GM23338 (cell line): ENCODE results near the gene ATCAY. TPM values are rescaled to one million over a fixed set of nuclear protein-coding genes. Genes with fewer than 3 reads are reported as not detected.

Experiments used
- ATAC-seq: fragments of 200-7000 bp; cut with Tn5 transposase; 3 replicates; pipeline ENCODE4 v1.9.1; 2020
- DNase-seq: peaks from one replicate; pipeline ENCODE4 v3.0.0-alpha.2; 2015; ENCODE audit warnings: low spot score
- H2AFZ ChIP-seq: fragments of 200-600 bp; sonication (generic); 2 replicates; pipeline ENCODE4 v1.8.0; 2016; ENCODE audit warnings: antibody characterized with exemption, mild to moderate bottlenecking, moderate library complexity
- H3F3A ChIP-seq: fragments of 200-600 bp; sonication (generic); replicated peaks from 2 replicates; pipeline ENCODE4 v1.8.0; 2017; ENCODE audit warnings: antibody characterized with exemption, mixed run types, low read depth
- H3K27ac ChIP-seq: fragments of 200-600 bp; sonication (generic); 2 replicates; pipeline ENCODE4 v1.6.1; 2016; ENCODE audit warnings: low read depth
- H3K27me3 ChIP-seq: fragments of 200-600 bp; sonication (generic); 2 replicates; pipeline ENCODE4 v1.8.0; 2016; ENCODE audit warnings: mild to moderate bottlenecking, mixed run types, moderate library complexity; ENCODE audit not compliant: insufficient read depth
- H3K36me3 ChIP-seq: fragments of 200-600 bp; sonication (generic); 2 replicates; pipeline ENCODE4 v1.8.0; 2016; ENCODE audit warnings: mild to moderate bottlenecking; ENCODE audit not compliant: insufficient read depth
- H3K4me1 ChIP-seq: fragments of 200-600 bp; sonication (generic); 2 replicates; pipeline ENCODE4 v1.8.0; 2016; ENCODE audit warnings: mild to moderate bottlenecking, moderate library complexity; ENCODE audit not compliant: insufficient read depth
- H3K4me2 ChIP-seq: fragments of 200-600 bp; sonication (generic); 2 replicates; pipeline ENCODE4 v1.7.1; 2017; ENCODE audit warnings: mixed run types
- H3K4me3 ChIP-seq: fragments of 200-600 bp; sonication (generic); 2 replicates; pipeline ENCODE4 v1.6.1; 2016; ENCODE audit warnings: mixed run types
- H3K79me2 ChIP-seq: fragments of 200-600 bp; sonication (generic); replicated peaks from 2 replicates; pipeline ENCODE4 v1.8.0; 2017; ENCODE audit warnings: mild to moderate bottlenecking; ENCODE audit not compliant: insufficient read depth
- H3K9me2 ChIP-seq: fragments of 200-600 bp; sonication (generic); 2 replicates; pipeline ENCODE4 v1.8.0; 2017; ENCODE audit not compliant: insufficient read depth
- H4K20me1 ChIP-seq: fragments of 200-600 bp; sonication (generic); replicated peaks from 2 replicates; pipeline ENCODE4 v1.8.0; 2017; ENCODE audit warnings: mild to moderate bottlenecking; ENCODE audit not compliant: insufficient read depth
- H3K27ac Mint-ChIP-seq: 2 replicates; pipeline ENCODE4 v1.8.0; 2020; ENCODE audit warnings: inconsistent platforms, mild to moderate bottlenecking, moderate library complexity, mixed read lengths
- H3K27me3 Mint-ChIP-seq: 3 replicates; pipeline ENCODE4 v1.8.0; 2022; ENCODE audit warnings: low read depth, mild to moderate bottlenecking, moderate library complexity, mixed read lengths, inconsistent platforms; ENCODE audit not compliant: insufficient read depth, poor library complexity
- H3K36me3 Mint-ChIP-seq: 3 replicates; pipeline ENCODE4 v1.8.0; 2021; ENCODE audit warnings: low read depth, mild to moderate bottlenecking, inconsistent platforms, moderate library complexity, mixed read lengths
- H3K4me1 Mint-ChIP-seq: 3 replicates; pipeline ENCODE4 v1.8.0; 2020; ENCODE audit warnings: mild to moderate bottlenecking, inconsistent platforms, mixed read lengths
- H3K4me3 Mint-ChIP-seq: 3 replicates; pipeline ENCODE4 v1.8.0; 2021; ENCODE audit warnings: moderate library complexity, mild to moderate bottlenecking, inconsistent platforms, mixed read lengths
- H3K9me3 Mint-ChIP-seq: 3 replicates; pipeline ENCODE4 v1.8.0; 2020; ENCODE audit warnings: moderate library complexity, mild to moderate bottlenecking, inconsistent platforms, mixed read lengths
- CREB1 ChIP-seq: fragments of 250-450 bp; sonication (Bioruptor Pico); IDR thresholded peaks from 2 replicates; pipeline ENCODE4 v1.5.0; 2020; ENCODE audit warnings: low read depth, mild to moderate bottlenecking, moderate library complexity
- EZH2 ChIP-seq: fragments of 200-600 bp; sonication (generic); IDR thresholded peaks from one replicate; pipeline ENCODE4 v1.8.0; 2017; ENCODE audit warnings: antibody characterized with exemption, mild to moderate bottlenecking, low read depth; ENCODE audit not compliant: unreplicated experiment
- EZH2phosphoT487 ChIP-seq: fragments of 200-600 bp; sonication (generic); IDR thresholded peaks from one replicate; pipeline ENCODE4 v1.8.1; 2018; ENCODE audit warnings: antibody characterized with exemption; ENCODE audit not compliant: unreplicated experiment
- JUNB ChIP-seq: IDR thresholded peaks from one replicate; pipeline ENCODE4 v1.6.1; 2016; ENCODE audit warnings: antibody characterized with exemption; ENCODE audit not compliant: unreplicated experiment
- NANOG ChIP-seq: IDR thresholded peaks from 2 replicates; pipeline ENCODE4 v1.6.1; 2016; ENCODE audit warnings: antibody characterized with exemption, borderline replicate concordance
- POLR2AphosphoS5 ChIP-seq: IDR thresholded peaks from 2 replicates; pipeline ENCODE4 v1.6.1; 2016; ENCODE audit warnings: antibody characterized with exemption, low read depth
- STAT1 ChIP-seq: IDR thresholded peaks from one replicate; pipeline ENCODE4 v1.6.1; 2016; ENCODE audit warnings: antibody characterized with exemption; ENCODE audit not compliant: unreplicated experiment
- ZNF331 ChIP-seq: fragments of 250-450 bp; sonication (Bioruptor Pico); IDR thresholded peaks from 2 replicates; pipeline ENCODE4 v1.5.0; 2020; ENCODE audit warnings: low read depth, mild to moderate bottlenecking, moderate library complexity
- polyA plus RNA-seq: library from polyadenylated mRNA; unstranded; fragments of >200 nt; fragmentation: Nextera tagmentation; extraction: Ambion mirVana; gene quantifications from 2 replicates; pipeline ENCODE4 v1.2.1, GENCODE V29; 2016
- total RNA-seq: library from RNA; depleted of rRNA; stranded (reverse); fragments of >200 nt; shearing (Covaris generic); gene quantifications from 2 replicates; pipeline ENCODE4 v1.2.3, GENCODE V29; 2014
- TF ChIP-seq, protein P1 (sequence below): fragments of 250-450 bp; sonication (Bioruptor Pico); IDR thresholded peaks from 2 replicates; pipeline ENCODE4 v1.5.0; 2020; ENCODE audit warnings: mild to moderate bottlenecking, moderate library complexity
- TF ChIP-seq, protein P2 (sequence below): IDR thresholded peaks from 2 replicates; pipeline ENCODE4 v1.6.1; 2016; ENCODE audit warnings: antibody characterized with exemption
- TF ChIP-seq, protein P3 (sequence below): IDR thresholded peaks from one replicate; pipeline ENCODE4 v1.6.1; 2018; ENCODE audit warnings: antibody characterized with exemption; ENCODE audit not compliant: unreplicated experiment

The ATCAY gene
- total and polyA plus RNA-seq, 2 experiments from 2014 or later, result 16.9 to 45.7 TPM

DNA sequence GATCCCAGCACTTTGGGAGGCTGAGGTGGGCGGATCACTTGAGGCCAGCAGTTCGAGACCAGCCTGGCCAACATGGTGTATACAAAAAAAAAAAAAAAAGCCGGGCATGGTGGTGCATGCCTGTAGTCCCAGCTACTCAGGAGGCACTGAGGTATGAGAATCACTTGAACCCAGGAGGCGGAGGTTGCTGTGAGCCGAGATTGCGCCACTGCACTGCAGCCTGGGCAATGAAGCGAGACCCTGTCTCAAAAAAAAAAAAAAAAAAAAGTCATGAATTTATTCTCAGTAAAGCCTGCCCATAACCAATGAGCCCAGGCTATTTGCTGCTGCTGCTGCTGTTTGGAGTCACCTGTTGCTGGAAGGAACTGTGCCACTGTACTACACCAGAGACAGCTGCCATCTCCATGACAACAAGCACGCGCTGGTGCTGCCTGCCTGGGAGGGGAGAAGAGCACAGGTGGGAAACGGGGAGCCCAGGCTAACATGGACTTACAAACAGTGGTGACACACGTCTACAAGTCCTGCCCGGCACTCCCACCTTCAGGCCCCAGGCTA lies 23.0 kb upstream of the ATCAY start:
- TF ChIP-seq POLR2AphosphoS5 (no peak), NANOG (no peak), STAT1 (no peak), ZNF331 (CRISPR knock-in tag) (no peak)
- TF ChIP-seq, protein P1, sequence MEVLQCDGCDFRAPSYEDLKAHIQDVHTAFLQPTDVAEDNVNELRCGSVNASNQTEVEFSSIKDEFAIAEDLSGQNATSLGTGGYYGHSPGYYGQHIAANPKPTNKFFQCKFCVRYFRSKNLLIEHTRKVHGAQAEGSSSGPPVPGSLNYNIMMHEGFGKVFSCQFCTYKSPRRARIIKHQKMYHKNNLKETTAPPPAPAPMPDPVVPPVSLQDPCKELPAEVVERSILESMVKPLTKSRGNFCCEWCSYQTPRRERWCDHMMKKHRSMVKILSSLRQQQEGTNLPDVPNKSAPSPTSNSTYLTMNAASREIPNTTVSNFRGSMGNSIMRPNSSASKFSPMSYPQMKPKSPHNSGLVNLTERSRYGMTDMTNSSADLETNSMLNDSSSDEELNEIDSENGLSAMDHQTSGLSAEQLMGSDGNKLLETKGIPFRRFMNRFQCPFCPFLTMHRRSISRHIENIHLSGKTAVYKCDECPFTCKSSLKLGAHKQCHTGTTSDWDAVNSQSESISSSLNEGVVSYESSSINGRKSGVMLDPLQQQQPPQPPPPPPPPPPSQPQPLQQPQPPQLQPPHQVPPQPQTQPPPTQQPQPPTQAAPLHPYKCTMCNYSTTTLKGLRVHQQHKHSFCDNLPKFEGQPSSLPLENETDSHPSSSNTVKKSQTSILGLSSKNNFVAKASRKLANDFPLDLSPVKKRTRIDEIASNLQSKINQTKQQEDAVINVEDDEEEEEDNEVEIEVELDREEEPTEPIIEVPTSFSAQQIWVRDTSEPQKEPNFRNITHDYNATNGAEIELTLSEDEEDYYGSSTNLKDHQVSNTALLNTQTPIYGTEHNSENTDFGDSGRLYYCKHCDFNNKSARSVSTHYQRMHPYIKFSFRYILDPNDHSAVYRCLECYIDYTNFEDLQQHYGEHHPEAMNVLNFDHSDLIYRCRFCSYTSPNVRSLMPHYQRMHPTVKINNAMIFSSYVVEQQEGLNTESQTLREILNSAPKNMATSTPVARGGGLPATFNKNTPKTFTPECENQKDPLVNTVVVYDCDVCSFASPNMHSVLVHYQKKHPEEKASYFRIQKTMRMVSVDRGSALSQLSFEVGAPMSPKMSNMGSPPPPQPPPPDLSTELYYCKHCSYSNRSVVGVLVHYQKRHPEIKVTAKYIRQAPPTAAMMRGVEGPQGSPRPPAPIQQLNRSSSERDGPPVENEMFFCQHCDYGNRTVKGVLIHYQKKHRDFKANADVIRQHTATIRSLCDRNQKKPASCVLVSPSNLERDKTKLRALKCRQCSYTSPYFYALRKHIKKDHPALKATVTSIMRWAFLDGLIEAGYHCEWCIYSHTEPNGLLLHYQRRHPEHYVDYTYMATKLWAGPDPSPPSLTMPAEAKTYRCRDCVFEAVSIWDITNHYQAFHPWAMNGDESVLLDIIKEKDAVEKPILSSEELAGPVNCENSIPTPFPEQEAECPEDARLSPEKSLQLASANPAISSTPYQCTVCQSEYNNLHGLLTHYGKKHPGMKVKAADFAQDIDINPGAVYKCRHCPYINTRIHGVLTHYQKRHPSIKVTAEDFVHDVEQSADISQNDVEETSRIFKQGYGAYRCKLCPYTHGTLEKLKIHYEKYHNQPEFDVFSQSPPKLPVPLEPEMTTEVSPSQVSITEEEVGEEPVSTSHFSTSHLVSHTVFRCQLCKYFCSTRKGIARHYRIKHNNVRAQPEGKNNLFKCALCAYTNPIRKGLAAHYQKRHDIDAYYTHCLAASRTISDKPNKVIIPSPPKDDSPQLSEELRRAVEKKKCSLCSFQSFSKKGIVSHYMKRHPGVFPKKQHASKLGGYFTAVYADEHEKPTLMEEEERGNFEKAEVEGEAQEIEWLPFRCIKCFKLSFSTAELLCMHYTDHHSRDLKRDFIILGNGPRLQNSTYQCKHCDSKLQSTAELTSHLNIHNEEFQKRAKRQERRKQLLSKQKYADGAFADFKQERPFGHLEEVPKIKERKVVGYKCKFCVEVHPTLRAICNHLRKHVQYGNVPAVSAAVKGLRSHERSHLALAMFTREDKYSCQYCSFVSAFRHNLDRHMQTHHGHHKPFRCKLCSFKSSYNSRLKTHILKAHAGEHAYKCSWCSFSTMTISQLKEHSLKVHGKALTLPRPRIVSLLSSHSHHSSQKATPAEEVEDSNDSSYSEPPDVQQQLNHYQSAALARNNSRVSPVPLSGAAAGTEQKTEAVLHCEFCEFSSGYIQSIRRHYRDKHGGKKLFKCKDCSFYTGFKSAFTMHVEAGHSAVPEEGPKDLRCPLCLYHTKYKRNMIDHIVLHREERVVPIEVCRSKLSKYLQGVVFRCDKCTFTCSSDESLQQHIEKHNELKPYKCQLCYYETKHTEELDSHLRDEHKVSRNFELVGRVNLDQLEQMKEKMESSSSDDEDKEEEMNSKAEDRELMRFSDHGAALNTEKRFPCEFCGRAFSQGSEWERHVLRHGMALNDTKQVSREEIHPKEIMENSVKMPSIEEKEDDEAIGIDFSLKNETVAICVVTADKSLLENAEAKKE (CRISPR knock-in tag), result no peak
- Histone ChIP-seq H3K36me3 (no peaks in the 10 kb centered on the region), H2AFZ (no peak overlapping the region), H3K4me3 (no peak overlapping the region), H3K4me1 (no peaks in the 10 kb centered on the region), H3K9me2 (no peaks in the 10 kb centered on the region), H3K4me2 (no peak overlapping the region), H3K27ac (no peak overlapping the region), H3K27me3 (no peaks in the 10 kb centered on the region), H4K20me1 (peaks cover 6% of the 10 kb centered on the region; the same call in 1 of the 2 replicates), H3F3A (no peaks in the 10 kb centered on the region), H3K79me2 (peaks cover 11% of the 10 kb centered on the region)
- ATAC-seq, result no peak; the same call in 2 of the 3 replicates
- DNase-seq, result no peak
- Mint-ChIP-seq H3K36me3 (peaks cover 32% of the 10 kb centered on the region), H3K27ac (no peak overlapping the region), H3K27me3 (peaks cover 3% of the 10 kb centered on the region), H3K4me3 (no peak overlapping the region), H3K9me3 (peaks cover 12% of the 10 kb centered on the region), H3K4me1 (no peaks in the 10 kb centered on the region)

DNA sequence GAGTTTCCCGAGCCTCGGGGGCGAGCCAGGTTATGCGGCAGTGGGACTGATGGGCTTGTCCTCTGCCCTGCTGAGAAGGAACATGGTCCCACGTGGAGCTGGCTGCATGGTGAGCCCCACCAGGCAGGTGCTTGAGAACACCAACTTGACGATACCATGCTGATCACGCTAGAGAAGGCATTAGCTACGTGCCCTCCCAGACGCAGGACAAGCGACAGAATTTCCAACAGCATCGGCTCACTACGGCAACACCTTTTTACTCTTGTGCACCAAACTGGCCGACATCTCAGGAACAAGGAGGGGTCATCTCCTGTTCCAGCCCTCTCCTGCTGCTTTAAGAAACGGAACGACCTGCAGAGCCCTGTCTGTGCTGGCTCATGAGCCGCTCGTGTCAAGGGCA lies 20.0 kb upstream of the ATCAY start:
- Mint-ChIP-seq H3K27ac (no peak overlapping the region), H3K36me3 (peaks cover 11% of the 10 kb centered on the region), H3K27me3 (peaks cover 4% of the 10 kb centered on the region), H3K4me3 (no peak overlapping the region), H3K9me3 (no peaks in the 10 kb centered on the region), H3K4me1 (no peaks in the 10 kb centered on the region)
- peaks cover 6% of the 10 kb centered on the region; the same call in 1 of the 2 replicates for H4K20me1 ChIP-seq
- H3K9me2 ChIP-seq, result no peaks in the 10 kb centered on the region
- H2AFZ ChIP-seq, result no peak overlapping the region
- H3K36me3 ChIP-seq, result no peaks in the 10 kb centered on the region
- H3F3A ChIP-seq, result no peaks in the 10 kb centered on the region
- DNase-seq (no peak), ATAC-seq (no peak)
- H3K4me1 ChIP-seq, result no peaks in the 10 kb centered on the region
- no peak overlapping the region for H3K27ac ChIP-seq
- H3K4me2 ChIP-seq, result no peak overlapping the region
- no peak overlapping the region for H3K4me3 ChIP-seq
- no peaks in the 10 kb centered on the region for H3K27me3 ChIP-seq
- H3K79me2 ChIP-seq, result peaks cover 27% of the 10 kb centered on the region
- TF ChIP-seq, protein P2, sequence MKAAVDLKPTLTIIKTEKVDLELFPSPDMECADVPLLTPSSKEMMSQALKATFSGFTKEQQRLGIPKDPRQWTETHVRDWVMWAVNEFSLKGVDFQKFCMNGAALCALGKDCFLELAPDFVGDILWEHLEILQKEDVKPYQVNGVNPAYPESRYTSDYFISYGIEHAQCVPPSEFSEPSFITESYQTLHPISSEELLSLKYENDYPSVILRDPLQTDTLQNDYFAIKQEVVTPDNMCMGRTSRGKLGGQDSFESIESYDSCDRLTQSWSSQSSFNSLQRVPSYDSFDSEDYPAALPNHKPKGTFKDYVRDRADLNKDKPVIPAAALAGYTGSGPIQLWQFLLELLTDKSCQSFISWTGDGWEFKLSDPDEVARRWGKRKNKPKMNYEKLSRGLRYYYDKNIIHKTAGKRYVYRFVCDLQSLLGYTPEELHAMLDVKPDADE, result no peak
- TF ChIP-seq STAT1 (no peak), ZNF331 (CRISPR knock-in tag) (no peak), CREB1 (CRISPR knock-in tag) (no peak), NANOG (no peak), JUNB (no peak), POLR2AphosphoS5 (no peak), EZH2 (no peak), EZH2phosphoT487 (no peak)
- TF ChIP-seq, protein P3, sequence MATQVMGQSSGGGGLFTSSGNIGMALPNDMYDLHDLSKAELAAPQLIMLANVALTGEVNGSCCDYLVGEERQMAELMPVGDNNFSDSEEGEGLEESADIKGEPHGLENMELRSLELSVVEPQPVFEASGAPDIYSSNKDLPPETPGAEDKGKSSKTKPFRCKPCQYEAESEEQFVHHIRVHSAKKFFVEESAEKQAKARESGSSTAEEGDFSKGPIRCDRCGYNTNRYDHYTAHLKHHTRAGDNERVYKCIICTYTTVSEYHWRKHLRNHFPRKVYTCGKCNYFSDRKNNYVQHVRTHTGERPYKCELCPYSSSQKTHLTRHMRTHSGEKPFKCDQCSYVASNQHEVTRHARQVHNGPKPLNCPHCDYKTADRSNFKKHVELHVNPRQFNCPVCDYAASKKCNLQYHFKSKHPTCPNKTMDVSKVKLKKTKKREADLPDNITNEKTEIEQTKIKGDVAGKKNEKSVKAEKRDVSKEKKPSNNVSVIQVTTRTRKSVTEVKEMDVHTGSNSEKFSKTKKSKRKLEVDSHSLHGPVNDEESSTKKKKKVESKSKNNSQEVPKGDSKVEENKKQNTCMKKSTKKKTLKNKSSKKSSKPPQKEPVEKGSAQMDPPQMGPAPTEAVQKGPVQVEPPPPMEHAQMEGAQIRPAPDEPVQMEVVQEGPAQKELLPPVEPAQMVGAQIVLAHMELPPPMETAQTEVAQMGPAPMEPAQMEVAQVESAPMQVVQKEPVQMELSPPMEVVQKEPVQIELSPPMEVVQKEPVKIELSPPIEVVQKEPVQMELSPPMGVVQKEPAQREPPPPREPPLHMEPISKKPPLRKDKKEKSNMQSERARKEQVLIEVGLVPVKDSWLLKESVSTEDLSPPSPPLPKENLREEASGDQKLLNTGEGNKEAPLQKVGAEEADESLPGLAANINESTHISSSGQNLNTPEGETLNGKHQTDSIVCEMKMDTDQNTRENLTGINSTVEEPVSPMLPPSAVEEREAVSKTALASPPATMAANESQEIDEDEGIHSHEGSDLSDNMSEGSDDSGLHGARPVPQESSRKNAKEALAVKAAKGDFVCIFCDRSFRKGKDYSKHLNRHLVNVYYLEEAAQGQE, result no peak
